GM12865 (cell line): Measurements from ENCODE around the gene MAGEA10.
"Not testable (repeated sequence)": the region's sequence is repeated elsewhere in the genome, so short reads cannot be mapped to it uniquely, and the experiment has no call there.

Experiments
- DNase-seq: peaks from one replicate; pipeline ENCODE4 v3.0.0; 2010; ENCODE audit warnings: low read depth
- H3K4me3 ChIP-seq: 2 replicates; pipeline ENCODE4 v1.5.1; 2011; ENCODE audit warnings: mild to moderate bottlenecking, low read depth, low read length, control low read depth
- TF ChIP-seq, protein P1 (sequence below): IDR thresholded peaks from 2 replicates; pipeline ENCODE4 v1.5.1; 2011; ENCODE audit warnings: low read length, control low read depth, low read depth, inconsistent platforms; ENCODE audit not compliant: insufficient read depth; ENCODE audit errors: missing control alignments

The MAGEA10 gene

DNA sequence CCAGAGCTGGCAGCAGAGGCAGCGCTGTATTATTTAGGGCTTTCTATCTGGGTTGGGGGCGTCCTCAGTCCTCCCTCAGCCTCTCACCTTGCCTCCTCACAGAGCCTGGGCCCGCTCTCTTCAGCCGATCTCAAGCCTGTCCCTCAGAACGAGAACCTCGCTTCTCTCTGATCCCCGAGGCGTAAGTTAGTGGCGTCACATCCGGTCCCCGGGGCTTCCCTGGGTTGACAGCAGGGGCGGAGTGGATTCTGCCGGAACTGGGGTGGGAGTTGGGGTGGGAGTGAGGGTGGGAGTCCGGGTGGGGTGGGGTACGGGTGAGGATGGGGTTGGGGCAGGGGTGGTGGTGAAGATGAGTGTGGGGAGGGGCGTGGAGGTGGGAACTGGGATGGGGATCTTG is at the start of gene MAGEA10:
Gene MAGEA10 (minus strand): TSS at position 190 of the 397 bp plus-strand sequence. CDS start 2,957 bp downstream, outside the sequence.
- DNase-seq, result no peak
- TF ChIP-seq, protein P1, sequence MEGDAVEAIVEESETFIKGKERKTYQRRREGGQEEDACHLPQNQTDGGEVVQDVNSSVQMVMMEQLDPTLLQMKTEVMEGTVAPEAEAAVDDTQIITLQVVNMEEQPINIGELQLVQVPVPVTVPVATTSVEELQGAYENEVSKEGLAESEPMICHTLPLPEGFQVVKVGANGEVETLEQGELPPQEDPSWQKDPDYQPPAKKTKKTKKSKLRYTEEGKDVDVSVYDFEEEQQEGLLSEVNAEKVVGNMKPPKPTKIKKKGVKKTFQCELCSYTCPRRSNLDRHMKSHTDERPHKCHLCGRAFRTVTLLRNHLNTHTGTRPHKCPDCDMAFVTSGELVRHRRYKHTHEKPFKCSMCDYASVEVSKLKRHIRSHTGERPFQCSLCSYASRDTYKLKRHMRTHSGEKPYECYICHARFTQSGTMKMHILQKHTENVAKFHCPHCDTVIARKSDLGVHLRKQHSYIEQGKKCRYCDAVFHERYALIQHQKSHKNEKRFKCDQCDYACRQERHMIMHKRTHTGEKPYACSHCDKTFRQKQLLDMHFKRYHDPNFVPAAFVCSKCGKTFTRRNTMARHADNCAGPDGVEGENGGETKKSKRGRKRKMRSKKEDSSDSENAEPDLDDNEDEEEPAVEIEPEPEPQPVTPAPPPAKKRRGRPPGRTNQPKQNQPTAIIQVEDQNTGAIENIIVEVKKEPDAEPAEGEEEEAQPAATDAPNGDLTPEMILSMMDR, result no peak
- no peak within 1 kb of the TSS for H3K4me3 ChIP-seq

GRCh38 chrX:152177497-152178269 is 39.3 kb upstream of the MAGEA10 start:
- no peak for DNase-seq
- no peak overlapping the region for H3K4me3 ChIP-seq
- TF ChIP-seq, protein P1, result no peak

DNA sequence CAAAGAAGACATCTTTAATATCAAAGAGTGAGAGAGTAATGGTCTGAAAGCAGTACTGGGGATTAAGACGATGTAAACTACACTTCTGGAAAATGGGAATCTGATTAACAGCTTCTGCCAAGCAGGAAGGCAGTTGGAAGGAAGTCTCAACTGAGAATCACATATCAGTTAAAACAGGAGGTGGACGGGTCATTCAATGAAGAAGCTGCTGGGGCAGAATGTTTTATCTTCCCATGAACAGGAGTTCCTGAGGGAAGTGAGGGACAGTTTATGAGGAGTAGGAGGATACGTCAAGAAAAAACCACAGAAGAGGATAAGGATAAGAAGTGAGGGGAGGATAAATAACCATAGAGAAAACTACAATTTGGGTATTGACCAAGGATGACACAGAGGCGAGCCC is 38.7 kb upstream of the MAGEA10 start:
- TF ChIP-seq, protein P1, result no peak
- H3K4me3 ChIP-seq, result no peak overlapping the region
- DNase-seq, result no peak

DNA sequence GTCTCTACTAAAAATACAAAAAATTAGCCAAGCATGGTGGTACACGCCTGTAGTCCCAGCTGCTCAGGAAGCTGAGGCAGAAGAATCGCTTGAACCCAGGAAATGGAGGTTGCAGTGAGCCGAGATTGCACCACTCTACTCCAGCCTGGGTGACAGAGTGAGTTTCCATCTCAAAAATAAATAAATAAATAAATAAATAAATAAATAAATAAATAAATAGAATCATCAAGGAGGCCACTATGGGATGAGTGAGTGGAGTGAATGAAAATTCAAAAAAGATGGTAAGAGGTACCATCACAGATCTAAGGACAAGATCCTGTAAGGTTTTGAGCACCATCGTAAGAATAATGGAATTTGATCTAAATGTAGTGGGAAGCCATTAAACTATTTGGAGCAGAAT is 37.5 kb upstream of the MAGEA10 start:
- not testable (repeated sequence) for H3K4me3 ChIP-seq, DNase-seq

- H3K4me3 ChIP-seq, DNase-seq: not testable (repeated sequence)
These were observed 35.5 kb upstream of the MAGEA10 start for GRCh38 chrX:152173923-152174322.

GRCh38 chrX:152170621-152171020 is 32.2 kb upstream of the MAGEA10 start:
- H3K4me3 ChIP-seq, result no peak overlapping the region
- TF ChIP-seq, protein P1, result no peak
- DNase-seq, result no peak

DNA sequence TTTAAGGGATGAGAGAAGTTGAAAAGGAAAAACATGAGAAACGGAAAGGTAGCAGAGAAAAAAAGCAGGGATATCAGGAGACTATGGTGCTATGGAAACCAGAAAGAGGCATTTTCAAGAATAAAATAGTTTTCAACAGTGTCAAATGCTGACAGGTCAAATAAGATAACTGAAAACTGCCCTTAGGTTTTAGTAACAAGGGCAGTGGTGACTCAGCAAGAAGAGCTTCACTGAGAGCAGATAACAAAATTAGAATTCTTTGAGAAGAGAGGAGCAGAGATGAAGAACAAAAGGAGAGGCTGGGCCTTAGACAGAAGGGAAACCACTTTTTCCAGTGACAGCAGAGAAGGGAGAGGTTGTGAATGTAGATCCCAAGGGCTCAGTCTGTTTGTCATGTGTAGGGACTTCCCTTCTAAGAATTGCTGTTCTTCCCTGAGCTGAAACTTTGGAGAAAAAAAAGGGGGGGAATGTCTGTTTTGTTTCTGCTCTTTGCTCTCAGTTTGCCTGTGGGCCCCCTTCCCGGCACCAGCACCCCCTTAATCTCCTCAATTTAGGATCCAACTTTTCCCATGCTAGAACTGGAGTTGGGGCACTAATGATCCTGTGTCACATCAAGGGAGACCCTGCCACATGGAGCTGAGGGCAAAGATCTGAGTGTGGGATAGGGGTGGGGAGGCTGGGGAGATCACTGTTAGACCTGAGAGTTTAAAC is 26.8 kb upstream of the MAGEA10 start:
- H3K4me3 ChIP-seq, result no peak overlapping the region
- TF ChIP-seq, protein P1, result no peak
- no peak for DNase-seq

DNA sequence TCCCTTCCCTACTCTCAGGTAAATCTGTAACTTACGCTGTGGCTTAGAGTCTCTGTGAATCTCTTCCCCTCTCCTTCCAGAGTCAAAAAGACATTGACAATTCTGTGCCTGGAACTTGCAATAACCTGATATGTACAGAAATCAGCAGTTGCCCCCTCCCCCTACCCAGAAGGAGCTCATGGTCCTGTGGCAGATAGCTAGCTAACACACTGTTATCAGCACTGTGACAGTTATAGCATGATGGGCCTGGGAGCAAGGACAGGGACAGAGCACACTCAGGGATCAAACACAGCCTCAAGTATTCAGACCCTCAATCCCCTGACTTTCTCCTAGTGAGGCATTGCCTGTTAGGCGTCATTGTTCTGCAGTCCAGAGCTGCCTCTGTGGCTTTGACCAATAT is 18.7 kb upstream of the MAGEA10 start:
- TF ChIP-seq, protein P1, result no peak
- DNase-seq, result no peak

More for the DNA sequence above, 18.7 kb upstream of the MAGEA10 start:
- H3K4me3 ChIP-seq, result no peak overlapping the region
